SK-N-SH (cell line): Measurements from ENCODE around the gene F5. TPM values are rescaled to one million over a fixed set of nuclear protein-coding genes. Genes with fewer than 3 reads are reported as not detected.

Source experiments
- CTCF ChIA-PET: fragments of 300-600, 350-600 bp; formaldehyde crosslinking; extraction: SDS; loops from one replicate; lab custom pipeline; 2021; lab: Yijun Ruan, JAX
- POLR2A ChIA-PET: fragments of 350-600 bp; sonication (Branson Sonifier 250); formaldehyde crosslinking; extraction: SDS; loops from one replicate; lab custom pipeline; 2020; ENCODE audit warnings: antibody characterized with exemption, inconsistent platforms; lab: Yijun Ruan, JAX
- DNase-seq: peaks from one replicate; pipeline ENCODE4 v3.0.0; 2012
- H2AFZ ChIP-seq: fragments of 200-600 bp; sonication (generic); 2 replicates; pipeline ENCODE4 v1.8.1; 2016; ENCODE audit warnings: antibody characterized with exemption, mild to moderate bottlenecking, low read depth
- H3F3A ChIP-seq: fragments of 200-600 bp; sonication (generic); replicated peaks from 2 replicates; pipeline ENCODE3; 2016; ENCODE audit warnings: antibody characterized with exemption, mild to moderate bottlenecking; ENCODE audit not compliant: insufficient read depth
- H3K27ac ChIP-seq, 2 experiments: fragments of 200-500 bp in 1 of 2; fragments of 200-600 bp in 1 of 2; sonication (Bioruptor generic) in 1 of 2; sonication (generic), shearing (Covaris generic) in 1 of 2; 2 replicates each; pipeline versions ENCODE4 v1.5.1 to v1.6.1; 2014 to 2016; ENCODE audit warnings: low read depth in 2 of 2, inconsistent platforms in 1 of 2, low read length in 1 of 2, mild to moderate bottlenecking in 1 of 2, mixed read lengths in 1 of 2
- H3K27me3 ChIP-seq: fragments of 200-600 bp; sonication (generic), shearing (Covaris generic); 2 replicates; pipeline ENCODE4 v1.6.1; 2016; ENCODE audit warnings: mixed run types; ENCODE audit not compliant: insufficient read depth
- H3K36me3 ChIP-seq, 2 experiments: fragments of 200-500 bp in 1 of 2; fragments of 200-600 bp in 1 of 2; sonication (Bioruptor generic) in 1 of 2; sonication (generic) in 1 of 2; replicated peaks in 1 of 2; 2 replicates each; pipeline versions ENCODE3 to v1.5.1; 2014 to 2016; ENCODE audit warnings: low read length in 1 of 2, mild to moderate bottlenecking in 1 of 2; ENCODE audit not compliant: insufficient read depth in 2 of 2, control insufficient read depth in 1 of 2
- H3K4me1 ChIP-seq, 2 experiments: fragments of 200-500 bp in 1 of 2; fragments of 200-600 bp in 1 of 2; sonication (Bioruptor generic) in 1 of 2; sonication (generic), shearing (Covaris generic) in 1 of 2; 2 replicates each; pipeline versions ENCODE4 v1.5.1 to v1.6.1; 2014 to 2016; ENCODE audit warnings: low read depth in 1 of 2, low read length in 1 of 2, mixed run types in 1 of 2; ENCODE audit not compliant: insufficient read depth in 2 of 2, control insufficient read depth in 1 of 2
- H3K4me2 ChIP-seq: fragments of 200-600 bp; sonication (generic), shearing (Covaris generic); 2 replicates; pipeline ENCODE4 v1.6.1; 2017; ENCODE audit warnings: mixed run types
- H3K4me3 ChIP-seq, 2 experiments: fragments of 200-500 bp in 1 of 2; fragments of 200-600 bp in 1 of 2; sonication (Bioruptor generic) in 1 of 2; sonication (generic), shearing (Covaris generic) in 1 of 2; 2 replicates each; pipeline versions ENCODE4 v1.5.1 to v1.8.1; 2014 to 2016; ENCODE audit warnings: low read depth in 2 of 2, inconsistent platforms in 1 of 2, low read length in 1 of 2, mild to moderate bottlenecking in 1 of 2, mixed read lengths in 1 of 2, moderate library complexity in 1 of 2
- H3K79me2 ChIP-seq: fragments of 200-600 bp; sonication (generic); 2 replicates; pipeline ENCODE4 v1.8.1; 2017; ENCODE audit warnings: mild to moderate bottlenecking; ENCODE audit not compliant: insufficient read depth
- H3K9ac ChIP-seq: fragments of 200-600 bp; sonication (generic); 2 replicates; pipeline ENCODE4 v1.6.1; 2017; ENCODE audit warnings: mixed run types
- H3K9me2 ChIP-seq: fragments of 200-600 bp; sonication (generic); 2 replicates; pipeline ENCODE4 v1.6.1; 2017; ENCODE audit warnings: mixed run types
- H3K9me3 ChIP-seq: fragments of 200-600 bp; sonication (generic); 2 replicates; pipeline ENCODE4 v1.6.1; 2017; ENCODE audit warnings: mixed run types, mild to moderate bottlenecking, moderate library complexity
- H4K20me1 ChIP-seq: fragments of 200-600 bp; sonication (generic); 2 replicates; pipeline ENCODE4 v1.6.1; 2017; ENCODE audit warnings: mild to moderate bottlenecking, mixed run types; ENCODE audit not compliant: insufficient read depth
- FOSL2 ChIP-seq: IDR thresholded peaks from 2 replicates; pipeline ENCODE4 v1.4.0; 2012; ENCODE audit warnings: low read depth, mild to moderate bottlenecking, moderate library complexity, borderline replicate concordance
- FOXJ3 ChIP-seq: sonication (generic); formaldehyde crosslinking; IDR thresholded peaks from 2 replicates; pipeline ENCODE4 v1.5.1; 2020; ENCODE audit warnings: mild to moderate bottlenecking, missing genetic modification reagents
- GABPA ChIP-seq: IDR thresholded peaks from 2 replicates; pipeline ENCODE4 v1.4.0; 2012; ENCODE audit warnings: low read depth, mild to moderate bottlenecking
- GATA2 ChIP-seq: sonication (generic); formaldehyde crosslinking; IDR thresholded peaks from 2 replicates; pipeline ENCODE4 v1.5.0; 2020; ENCODE audit warnings: mild to moderate bottlenecking, missing genetic modification reagents
- JUND ChIP-seq: IDR thresholded peaks from 2 replicates; pipeline ENCODE4 v1.4.0; 2012
- MEF2A ChIP-seq: IDR thresholded peaks from 2 replicates; pipeline ENCODE4 v1.4.0; 2012; ENCODE audit warnings: low read depth, borderline replicate concordance
- NRF1 ChIP-seq: IDR thresholded peaks from 2 replicates; pipeline ENCODE4 v1.6.1; 2012; ENCODE audit warnings: low read depth, mild to moderate bottlenecking, low read length
- PBX3 ChIP-seq: IDR thresholded peaks from 2 replicates; pipeline ENCODE4; 2012
- POLR2AphosphoS5 ChIP-seq: IDR thresholded peaks from 2 replicates; pipeline ENCODE4 v1.6.1; 2012; ENCODE audit warnings: low read depth, low read length
- RAD21 ChIP-seq: IDR thresholded peaks from 2 replicates; pipeline ENCODE4 v1.6.1; 2012; ENCODE audit warnings: mild to moderate bottlenecking, low read length
- RFX5 ChIP-seq: IDR thresholded peaks from 2 replicates; pipeline ENCODE4 v1.6.1; 2012; ENCODE audit warnings: mild to moderate bottlenecking, improper control_type of control experiment, low read length
- RXRA ChIP-seq: IDR thresholded peaks from 2 replicates; pipeline ENCODE4 v1.4.0; 2012; ENCODE audit warnings: low read depth, mild to moderate bottlenecking, borderline replicate concordance
- SIN3A ChIP-seq: IDR thresholded peaks from 2 replicates; pipeline ENCODE4 v1.6.1; 2012; ENCODE audit warnings: low read depth, mild to moderate bottlenecking, low read length, moderate library complexity, borderline replicate concordance
- TCF12 ChIP-seq: IDR thresholded peaks from 2 replicates; pipeline ENCODE4 v1.4.0; 2012
- TEAD4 ChIP-seq: IDR thresholded peaks from 2 replicates; pipeline ENCODE4 v1.4.0; 2012; ENCODE audit warnings: mild to moderate bottlenecking, borderline replicate concordance; ENCODE audit not compliant: insufficient read depth
- YY1 ChIP-seq: IDR thresholded peaks from 2 replicates; pipeline ENCODE4 v1.4.0; 2012; ENCODE audit warnings: low read depth, mild to moderate bottlenecking
- WGBS: methylation state at CpG from one replicate; pipeline ENCODE4 v1.1.6; 2017; ENCODE audit warnings: low lambda C conversion rate; 5-methylcytosine and 5-hydroxymethylcytosine counted together
- polyA plus RNA-seq, 3 experiments: library from polyadenylated mRNA; depleted of rRNA; stranded (reverse); fragments of >200 nt; gene quantifications; 2 replicates each; pipeline ENCODE4 v1.2.3, GENCODE V29; 2012
- TF ChIP-seq, protein P1 (sequence below): fragments of 200-600 bp; sonication (generic); IDR thresholded peaks from 2 replicates; pipeline ENCODE4 v1.6.1; 2017; ENCODE audit warnings: antibody characterized with exemption, mild to moderate bottlenecking, moderate library complexity
- TF ChIP-seq, protein P2 (sequence below): IDR thresholded peaks from 2 replicates; pipeline ENCODE4 v1.4.0; 2012; ENCODE audit warnings: low read depth

F5 gene
- polyA plus RNA-seq, 1 of the 3 experiments (the other 2 are of a cell fraction) = under 0.01 TPM

DNA sequence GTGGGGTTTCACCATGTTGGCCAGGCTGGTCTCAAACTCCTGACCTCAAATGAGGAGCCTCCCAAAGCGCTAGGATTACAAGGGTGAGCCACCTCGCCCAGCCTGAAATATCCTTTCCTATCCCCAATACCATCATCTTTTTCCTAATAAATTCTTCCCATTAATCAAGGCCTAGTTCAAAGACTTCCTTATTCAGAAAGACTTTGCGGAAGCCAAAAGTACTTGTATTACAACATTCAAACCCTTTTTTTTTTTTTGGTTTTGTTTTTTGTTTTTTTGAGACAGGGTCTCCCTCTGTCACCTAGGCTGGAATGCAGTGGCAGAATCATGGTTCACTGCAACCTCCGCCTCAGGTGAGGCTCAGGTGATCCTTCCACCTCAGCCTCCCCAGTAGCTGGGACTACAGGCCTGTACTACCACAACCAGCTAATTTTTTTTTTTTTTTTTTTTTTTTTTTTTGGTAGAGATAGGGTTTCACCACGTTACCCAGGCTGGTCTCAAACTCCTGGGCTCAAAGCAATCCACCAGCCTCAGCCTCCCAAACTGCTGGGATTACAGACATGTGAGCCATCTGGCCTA lies 108.1 kb downstream of the F5 start:
- H3K27me3 ChIP-seq = no peaks in the 10 kb centered on the region
- WGBS = 94% methylated on average over 5 of the region's 5 CpGs
- H4K20me1 ChIP-seq = no peaks in the 10 kb centered on the region
- H3F3A ChIP-seq = no peaks in the 10 kb centered on the region
- H3K4me1 ChIP-seq = peaks cover 0 to 2% of the 10 kb centered on the region in 2 experiments; a peak in 1 of 4 replicates
- H3K79me2 ChIP-seq = peaks cover 20% of the 10 kb centered on the region; the same call in 1 of the 2 replicates
- no peak for DNase-seq
- H3K9ac ChIP-seq = no peak overlapping the region
- POLR2A ChIA-PET = no interaction called here
- TF ChIP-seq POLR2AphosphoS5 (no peak), PBX3 (no peak), RFX5 (no peak), GATA2 (no peak), FOSL2 (no peak), FOXJ3 (CRISPR knock-in tag) (no peak), SIN3A (no peak), JUND (no peak), GABPA (no peak), NRF1 (no peak), YY1 (no peak), TCF12 (no peak), TEAD4 (no peak), RAD21 (no peak), RXRA (no peak), MEF2A (no peak)
- TF ChIP-seq, protein P1, sequence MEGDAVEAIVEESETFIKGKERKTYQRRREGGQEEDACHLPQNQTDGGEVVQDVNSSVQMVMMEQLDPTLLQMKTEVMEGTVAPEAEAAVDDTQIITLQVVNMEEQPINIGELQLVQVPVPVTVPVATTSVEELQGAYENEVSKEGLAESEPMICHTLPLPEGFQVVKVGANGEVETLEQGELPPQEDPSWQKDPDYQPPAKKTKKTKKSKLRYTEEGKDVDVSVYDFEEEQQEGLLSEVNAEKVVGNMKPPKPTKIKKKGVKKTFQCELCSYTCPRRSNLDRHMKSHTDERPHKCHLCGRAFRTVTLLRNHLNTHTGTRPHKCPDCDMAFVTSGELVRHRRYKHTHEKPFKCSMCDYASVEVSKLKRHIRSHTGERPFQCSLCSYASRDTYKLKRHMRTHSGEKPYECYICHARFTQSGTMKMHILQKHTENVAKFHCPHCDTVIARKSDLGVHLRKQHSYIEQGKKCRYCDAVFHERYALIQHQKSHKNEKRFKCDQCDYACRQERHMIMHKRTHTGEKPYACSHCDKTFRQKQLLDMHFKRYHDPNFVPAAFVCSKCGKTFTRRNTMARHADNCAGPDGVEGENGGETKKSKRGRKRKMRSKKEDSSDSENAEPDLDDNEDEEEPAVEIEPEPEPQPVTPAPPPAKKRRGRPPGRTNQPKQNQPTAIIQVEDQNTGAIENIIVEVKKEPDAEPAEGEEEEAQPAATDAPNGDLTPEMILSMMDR = no peak
- TF ChIP-seq, protein P2, sequence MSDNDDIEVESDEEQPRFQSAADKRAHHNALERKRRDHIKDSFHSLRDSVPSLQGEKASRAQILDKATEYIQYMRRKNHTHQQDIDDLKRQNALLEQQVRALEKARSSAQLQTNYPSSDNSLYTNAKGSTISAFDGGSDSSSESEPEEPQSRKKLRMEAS = no peak
- TF ChIP-seq, all 33 proteins: peak for 0
- no peak overlapping the region for H3K4me2 ChIP-seq
- no peaks in the 10 kb centered on the region for H3K9me3 ChIP-seq
- H2AFZ ChIP-seq = no peak overlapping the region
- CTCF ChIA-PET = interaction anchor here (0.8 kb wide), 1 partner anchor 13 kb away, joined by 3 read pairs; no protein-coding TSS in a partner anchor
- H3K27ac ChIP-seq = no peak overlapping the region
- H3K4me3 ChIP-seq = no peak overlapping the region
- H3K36me3 ChIP-seq = peaks cover 0 to 13% of the 10 kb centered on the region in 2 experiments
- H3K9me2 ChIP-seq = no peaks in the 10 kb centered on the region
